22Rv1 (cell line): ENCODE measurements around the gene MKLN1.

ENCODE experiments used
- H3K27ac ChIP-seq: fragments of 450-650 bp; 2 replicates; pipeline ENCODE4 v1.5.1; 2017
- CTCF ChIP-seq: fragments of 450-650 bp; IDR thresholded peaks from 2 replicates; pipeline ENCODE4 v1.5.1; 2017; ENCODE audit warnings: mild to moderate bottlenecking
- ZFX ChIP-seq: fragments of 450-650 bp; IDR thresholded peaks from 2 replicates; pipeline ENCODE4 v1.6.1; 2017; ENCODE audit warnings: antibody characterized with exemption, borderline replicate concordance

Gene MKLN1

GRCh38 chr7:131505636-131506557 is 178.2 kb downstream of the MKLN1 start:
- no peak for TF ChIP-seq CTCF

GRCh38 chr7:131506597-131506996 is 178.9 kb downstream of the MKLN1 start:
- TF ChIP-seq ZFX, result no peak
- no peak for TF ChIP-seq CTCF
- no peak overlapping the region for H3K27ac ChIP-seq

More at GRCh38 chr7:131505636-131506557, 178.2 kb downstream of the MKLN1 start:
- H3K27ac ChIP-seq, result no peak overlapping the region

DNA sequence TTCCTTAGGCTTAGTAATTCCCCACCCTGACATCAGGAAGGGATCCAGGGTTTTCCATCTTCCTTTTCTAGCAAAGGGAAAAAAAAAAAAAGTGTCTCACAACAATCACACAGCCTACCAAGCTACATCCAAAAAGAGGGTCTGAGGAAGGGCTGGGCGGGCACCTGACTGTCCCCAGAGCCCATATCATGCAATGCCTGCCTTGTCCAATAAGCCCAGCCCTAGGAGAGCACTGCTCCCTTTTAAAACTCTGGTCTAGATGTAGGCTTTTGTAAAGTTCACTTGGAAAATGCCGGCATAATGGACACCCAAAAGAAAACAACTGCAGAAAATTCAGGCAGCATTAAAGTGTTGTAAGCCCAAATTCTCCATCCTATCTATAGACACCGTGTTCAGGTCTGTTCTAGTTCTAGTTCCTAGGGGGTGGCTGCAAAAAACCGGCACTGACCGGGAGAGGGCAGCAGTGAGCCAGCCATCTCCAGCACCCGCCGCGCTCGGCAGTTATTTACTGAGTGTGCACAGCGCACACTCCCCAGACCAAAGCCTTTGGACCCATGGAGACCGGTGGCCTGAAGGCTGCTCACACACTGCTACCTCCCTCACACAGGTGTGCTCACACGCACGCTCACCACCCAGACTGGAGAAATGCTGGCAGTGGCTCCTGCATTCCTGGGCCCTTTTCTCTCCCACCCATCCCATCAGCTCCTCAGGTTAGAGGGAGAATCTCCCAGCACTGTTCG is 180.1 kb downstream of the MKLN1 start:
- no peak overlapping the region for H3K27ac ChIP-seq
- TF ChIP-seq CTCF (peak; percentile 99), ZFX (no peak)

DNA sequence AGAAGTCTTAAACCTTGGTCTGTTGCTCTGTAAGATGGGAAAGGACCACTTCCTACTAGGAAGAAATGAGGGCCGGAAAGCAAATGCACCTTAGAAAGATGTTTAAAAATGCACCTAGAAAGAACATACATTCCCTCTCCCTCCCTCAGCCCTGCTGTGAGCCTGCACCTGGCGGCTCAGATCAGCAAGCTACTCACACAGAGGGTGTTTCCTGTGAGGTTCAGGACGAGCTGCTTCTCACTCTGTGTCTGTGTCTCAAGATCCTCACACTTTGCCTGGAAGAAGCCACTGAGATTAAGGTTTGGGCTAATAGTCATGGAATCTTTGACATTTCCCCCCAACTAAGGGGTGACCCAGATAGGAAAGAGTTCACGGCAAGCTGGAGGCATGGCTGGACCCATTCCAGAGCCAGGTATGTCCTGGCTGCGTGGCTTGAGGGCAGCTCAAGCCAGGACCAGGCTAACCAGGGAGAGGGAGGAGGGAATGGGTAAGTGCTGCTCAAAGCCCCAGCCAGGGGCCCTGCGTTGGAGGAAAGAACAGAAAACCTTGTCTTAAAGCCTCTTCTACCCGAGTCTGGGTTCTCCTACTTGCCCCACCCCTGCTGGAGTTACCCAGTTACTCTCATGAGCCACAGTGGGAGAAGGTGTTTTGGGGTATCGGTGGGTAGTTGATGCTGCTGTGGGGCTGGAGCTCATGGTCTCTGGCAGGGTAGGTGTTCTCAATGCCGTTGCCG is 181.2 kb downstream of the MKLN1 start:
- TF ChIP-seq ZFX, result no peak
- H3K27ac ChIP-seq, result no peak overlapping the region

GRCh38 chr7:131509781-131510180 is 182.1 kb downstream of the MKLN1 start:
- TF ChIP-seq ZFX (no peak), CTCF (no peak)
- no peak overlapping the region for H3K27ac ChIP-seq

DNA sequence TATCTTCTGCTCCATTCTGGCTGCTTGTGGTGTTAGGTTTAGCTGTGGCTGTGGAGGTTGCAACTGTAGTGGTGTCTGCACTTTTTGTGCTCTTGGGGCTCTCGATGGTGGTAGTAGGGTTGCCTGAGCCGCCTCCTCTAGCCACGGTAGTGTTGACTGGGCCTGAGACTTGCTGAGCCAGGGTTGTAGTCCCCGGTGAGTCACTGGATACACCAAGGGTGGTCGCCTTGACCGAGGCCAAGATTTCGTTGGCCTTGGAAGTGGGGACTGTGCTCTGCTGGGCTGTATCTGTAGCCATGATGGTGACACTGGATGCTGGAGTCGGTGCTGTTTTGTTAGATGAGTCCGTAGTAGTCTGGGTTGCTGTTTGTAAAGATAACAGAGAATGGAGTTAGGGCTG is 183.4 kb downstream of the MKLN1 start:
- H3K27ac ChIP-seq, result no peak overlapping the region
- TF ChIP-seq ZFX (no peak), CTCF (no peak)

GRCh38 chr7:131511774-131512535 is 184.3 kb downstream of the MKLN1 start:
- TF ChIP-seq CTCF, result no peak
- TF ChIP-seq ZFX, result no peak
- no peak overlapping the region for H3K27ac ChIP-seq
